A673 (cell line): Measurements from ENCODE around the gene CMTM7. TPM values are rescaled to one million over a fixed set of nuclear protein-coding genes. Genes with fewer than 3 reads are reported as not detected.

Experiments used
- BruUV-seq: library from RNA; stranded (reverse); fragments of 400-500 nt; replicated peaks from 2 replicates; lab custom pipeline; 2021; lab: Mats Ljungman, UMichigan
- CTCF ChIA-PET: fragments of 300-600 bp; sonication (Branson Sonifier 250); formaldehyde crosslinking; loops from one replicate; lab custom pipeline; 2022; ENCODE audit warnings: antibody characterized with exemption; lab: Charles Lee
- POLR2A ChIA-PET: fragments of 300-600 bp; sonication (Branson Sonifier 250); formaldehyde crosslinking; loops from one replicate; lab custom pipeline; 2022; ENCODE audit warnings: antibody characterized with exemption; ENCODE audit not compliant: low non-redundant PET; lab: Charles Lee
- DNase-seq: peaks from one replicate; pipeline ENCODE4 v3.0.0-alpha.2; 2015; ENCODE audit warnings: low spot score
- H3K27ac ChIP-seq: fragments of 200-600 bp; sonication (generic); 2 replicates; pipeline ENCODE4 v1.5.1; 2016; ENCODE audit warnings: mixed run types, low read depth, mild to moderate bottlenecking, mixed read lengths, antibody characterized with exemption, low read length; ENCODE audit not compliant: poor library complexity, severe bottlenecking
- H3K27me3 ChIP-seq: fragments of 200-600 bp; sonication (generic); replicated peaks from 2 replicates; pipeline ENCODE4 v1.6.1; 2017; ENCODE audit warnings: mixed run types, low read depth, mild to moderate bottlenecking, mixed read lengths, antibody characterized with exemption, low read length; ENCODE audit not compliant: insufficient read depth, poor library complexity
- H3K36me3 ChIP-seq: fragments of 200-600 bp; sonication (generic); 2 replicates; pipeline ENCODE4 v1.6.1; 2016; ENCODE audit warnings: mixed run types, mild to moderate bottlenecking, mixed read lengths, antibody characterized with exemption, low read length; ENCODE audit not compliant: insufficient read depth, poor library complexity, severe bottlenecking
- H3K4me1 ChIP-seq: fragments of 200-600 bp; sonication (generic); 2 replicates; pipeline ENCODE4 v1.6.1; 2017; ENCODE audit warnings: mixed run types, mild to moderate bottlenecking, mixed read lengths, antibody characterized with exemption, low read length; ENCODE audit not compliant: insufficient read depth, poor library complexity, severe bottlenecking
- H3K4me3 ChIP-seq: fragments of 200-600 bp; sonication (generic); 2 replicates; pipeline ENCODE4 v1.5.1; 2016; ENCODE audit warnings: low read depth, mixed run types, mild to moderate bottlenecking, mixed read lengths, low read length; ENCODE audit not compliant: poor library complexity, severe bottlenecking
- H3K9me3 ChIP-seq: fragments of 200-600 bp; sonication (generic); 2 replicates; pipeline ENCODE4 v1.6.1; 2016; ENCODE audit warnings: mixed run types, low read depth, mild to moderate bottlenecking, mixed read lengths, antibody characterized with exemption, low read length; ENCODE audit not compliant: poor library complexity, severe bottlenecking
- EZH2 ChIP-seq: fragments of 200-600 bp; sonication (generic); IDR thresholded peaks from 2 replicates; pipeline ENCODE4 v1.6.1; 2017; ENCODE audit warnings: borderline replicate concordance, low read depth, mild to moderate bottlenecking, mixed read lengths, antibody characterized with exemption, low read length; ENCODE audit not compliant: poor library complexity, severe bottlenecking
- intact Hi-C: fragments of 100-400 bp; cut with micrococcal nuclease; formaldehyde crosslinking; loops from one replicate; pipeline ENCODE4 v1.10.0; 2022; ENCODE audit not compliant: unreplicated experiment
- total RNA-seq: library from RNA; stranded (reverse); gene quantifications from 2 replicates; pipeline ENCODE4 v1.2.3, GENCODE V29; 2021
- TF ChIP-seq, protein P1 (sequence below): fragments of 300-800, 200-600 bp; sonication (generic); conservative IDR thresholded peaks from 2 replicates; pipeline ENCODE4 v1.5.1; 2017; ENCODE audit warnings: low read depth, mild to moderate bottlenecking, antibody characterized with exemption, low read length, moderate library complexity, mixed read lengths

Gene CMTM7
- total RNA-seq, 1 experiment from 2014 or later: not detected

DNA sequence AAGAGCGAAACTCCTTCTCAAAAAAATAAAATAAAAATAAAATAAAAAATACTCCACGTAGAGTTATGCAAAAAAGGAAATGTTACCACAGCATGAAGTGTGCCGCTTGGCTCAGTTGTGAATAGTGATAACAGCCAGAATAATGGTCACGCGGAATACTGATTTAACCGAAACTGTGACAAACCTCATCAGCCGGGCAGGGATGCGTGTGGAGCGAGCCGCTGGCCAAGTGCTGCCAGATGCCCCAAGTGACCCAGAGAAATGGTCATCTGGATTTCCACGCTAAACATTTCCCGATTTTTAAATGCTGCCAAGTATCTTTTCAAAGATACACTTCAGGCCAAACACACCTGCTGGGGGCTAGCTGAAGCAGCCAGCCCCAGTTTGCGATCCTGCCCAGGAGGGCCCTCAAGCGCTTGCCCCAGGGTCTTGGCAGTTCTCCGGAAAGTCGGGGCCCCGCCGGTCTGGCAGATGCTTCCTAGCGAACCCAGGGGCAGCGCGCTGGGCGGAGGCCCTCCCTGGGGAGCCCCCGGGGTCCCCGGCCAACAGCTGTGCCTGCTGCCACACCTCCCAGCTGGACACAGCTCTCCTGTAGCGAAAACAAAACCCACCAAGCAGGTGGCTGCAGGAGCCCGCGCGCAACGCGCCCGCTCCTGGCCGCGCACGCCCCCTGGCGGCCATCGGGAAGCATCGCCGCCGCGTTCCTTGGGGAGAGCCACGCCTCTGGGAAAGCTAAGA lies 75.8 kb downstream of the CMTM7 start:
- H3K4me3 ChIP-seq: peak overlapping the region; percentile 35
- no peak for TF ChIP-seq EZH2
- TF ChIP-seq, protein P1, sequence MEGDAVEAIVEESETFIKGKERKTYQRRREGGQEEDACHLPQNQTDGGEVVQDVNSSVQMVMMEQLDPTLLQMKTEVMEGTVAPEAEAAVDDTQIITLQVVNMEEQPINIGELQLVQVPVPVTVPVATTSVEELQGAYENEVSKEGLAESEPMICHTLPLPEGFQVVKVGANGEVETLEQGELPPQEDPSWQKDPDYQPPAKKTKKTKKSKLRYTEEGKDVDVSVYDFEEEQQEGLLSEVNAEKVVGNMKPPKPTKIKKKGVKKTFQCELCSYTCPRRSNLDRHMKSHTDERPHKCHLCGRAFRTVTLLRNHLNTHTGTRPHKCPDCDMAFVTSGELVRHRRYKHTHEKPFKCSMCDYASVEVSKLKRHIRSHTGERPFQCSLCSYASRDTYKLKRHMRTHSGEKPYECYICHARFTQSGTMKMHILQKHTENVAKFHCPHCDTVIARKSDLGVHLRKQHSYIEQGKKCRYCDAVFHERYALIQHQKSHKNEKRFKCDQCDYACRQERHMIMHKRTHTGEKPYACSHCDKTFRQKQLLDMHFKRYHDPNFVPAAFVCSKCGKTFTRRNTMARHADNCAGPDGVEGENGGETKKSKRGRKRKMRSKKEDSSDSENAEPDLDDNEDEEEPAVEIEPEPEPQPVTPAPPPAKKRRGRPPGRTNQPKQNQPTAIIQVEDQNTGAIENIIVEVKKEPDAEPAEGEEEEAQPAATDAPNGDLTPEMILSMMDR: peak; percentile 98
- no peaks in the 10 kb centered on the region for H3K9me3 ChIP-seq
- no peaks in the 10 kb centered on the region for H3K27me3 ChIP-seq
- no peak overlapping the region for H3K27ac ChIP-seq
- H3K36me3 ChIP-seq: no peaks in the 10 kb centered on the region
- ChIA-PET POLR2A (no interaction called here), CTCF (interaction anchor here (0.5 to 1.4 kb wide), 8 partner anchors 10 to 1910 kb away, joined by 3 to 19 read pairs (median 3); no protein-coding TSS in a partner anchor)
- no peaks in the 10 kb centered on the region for H3K4me1 ChIP-seq
- intact Hi-C loops: loop anchor here (1.0 to 5.0 kb wide), 3 partner anchors 93 to 289 kb away; no protein-coding TSS in a partner anchor
- DNase-seq: peak; percentile 73
- BruUV-seq: no TSS peak

DNA sequence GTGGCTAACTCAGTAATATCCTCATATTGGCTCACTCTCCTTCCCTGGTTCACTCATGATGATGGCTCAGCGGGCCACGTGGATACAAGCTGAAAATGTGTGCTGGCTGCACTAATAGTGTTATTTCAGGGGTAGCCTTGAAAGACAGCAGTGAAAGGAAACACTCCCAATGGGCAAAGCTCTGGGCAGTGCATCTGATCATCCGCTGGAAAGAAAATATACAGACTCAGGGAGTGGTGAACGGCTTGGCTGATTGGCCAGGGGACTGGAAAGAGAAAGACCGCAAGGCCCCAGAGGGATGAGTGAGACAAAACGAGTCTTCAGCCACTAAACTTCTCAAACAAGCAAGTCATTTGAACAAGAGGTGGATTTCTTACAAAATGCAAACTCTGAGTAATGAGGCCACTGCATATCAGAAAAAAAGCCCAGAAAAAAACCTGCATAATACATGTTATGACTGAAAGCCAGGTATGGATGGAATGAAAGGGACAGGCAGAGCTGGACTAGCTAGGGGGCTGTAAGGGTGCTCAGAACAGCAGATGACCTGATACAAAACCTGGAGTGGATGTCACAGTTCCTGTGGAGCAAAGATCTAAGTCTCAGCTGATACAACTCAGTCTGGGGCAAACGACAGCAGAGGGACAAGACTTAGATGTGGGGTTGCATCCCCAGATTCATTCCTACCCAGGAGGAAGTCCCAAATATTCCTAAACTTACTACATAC lies 77.7 kb downstream of the CMTM7 start:
- no peaks in the 10 kb centered on the region for H3K36me3 ChIP-seq

DNA sequence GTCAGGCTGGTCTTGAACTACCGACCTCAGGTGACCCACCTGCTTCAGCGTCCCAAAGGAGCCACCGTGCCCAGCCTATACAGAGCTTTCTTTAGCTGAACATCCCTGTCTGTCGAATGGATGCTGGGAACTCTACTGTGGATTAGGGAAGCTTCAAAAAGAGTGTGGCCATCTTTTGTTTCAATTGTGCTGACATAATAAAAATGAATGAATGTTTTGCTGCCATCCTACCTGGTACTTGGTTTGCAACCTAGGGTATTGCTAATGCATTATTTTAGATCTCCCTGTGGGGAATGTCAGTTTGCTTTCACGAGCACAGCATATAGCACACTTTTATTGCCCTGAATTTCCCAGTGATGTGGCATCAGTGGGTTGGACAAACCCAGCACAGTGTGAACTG lies 78.7 kb downstream of the CMTM7 start:
- CTCF ChIA-PET: interaction anchor here (0.5 kb wide), 1 partner anchor 704 kb away, joined by 3 read pairs; no protein-coding TSS in a partner anchor
- no peaks in the 10 kb centered on the region for H3K36me3 ChIP-seq
- intact Hi-C loops: no loop called here
- TF ChIP-seq, protein P1: no peak
- TF ChIP-seq EZH2: no peak
- POLR2A ChIA-PET: no interaction called here
- no peaks in the 10 kb centered on the region for H3K9me3 ChIP-seq
- H3K27ac ChIP-seq: no peak overlapping the region
- no peak for DNase-seq
- no TSS peak for BruUV-seq
- H3K4me1 ChIP-seq: no peaks in the 10 kb centered on the region
- H3K4me3 ChIP-seq: no peak overlapping the region
- no peaks in the 10 kb centered on the region for H3K27me3 ChIP-seq

More for the DNA sequence above, 77.7 kb downstream of the CMTM7 start:
- DNase-seq: no peak
- no peaks in the 10 kb centered on the region for H3K9me3 ChIP-seq
- POLR2A ChIA-PET: no interaction called here
- no TSS peak for BruUV-seq
- CTCF ChIA-PET: no interaction called here
- no peak for TF ChIP-seq EZH2
- TF ChIP-seq, protein P1: no peak
- H3K4me3 ChIP-seq: no peak overlapping the region
- no peaks in the 10 kb centered on the region for H3K4me1 ChIP-seq
- H3K27ac ChIP-seq: no peak overlapping the region
- intact Hi-C loops: loop anchor here (2.0 to 5.0 kb wide), 2 partner anchors 95 to 172 kb away; no protein-coding TSS in a partner anchor
- H3K27me3 ChIP-seq: no peaks in the 10 kb centered on the region
